ENCODE data around the gene HCN2. TPM values are rescaled to one million over a fixed set of nuclear protein-coding genes. Genes with fewer than 3 reads are reported as not detected.

The HCN2 gene
- total RNA-seq (2022; extraction: Qiagen RNA extraction), result 27.2 to 45.0 TPM (median 40.3 TPM) in 5 replicates

DNA sequence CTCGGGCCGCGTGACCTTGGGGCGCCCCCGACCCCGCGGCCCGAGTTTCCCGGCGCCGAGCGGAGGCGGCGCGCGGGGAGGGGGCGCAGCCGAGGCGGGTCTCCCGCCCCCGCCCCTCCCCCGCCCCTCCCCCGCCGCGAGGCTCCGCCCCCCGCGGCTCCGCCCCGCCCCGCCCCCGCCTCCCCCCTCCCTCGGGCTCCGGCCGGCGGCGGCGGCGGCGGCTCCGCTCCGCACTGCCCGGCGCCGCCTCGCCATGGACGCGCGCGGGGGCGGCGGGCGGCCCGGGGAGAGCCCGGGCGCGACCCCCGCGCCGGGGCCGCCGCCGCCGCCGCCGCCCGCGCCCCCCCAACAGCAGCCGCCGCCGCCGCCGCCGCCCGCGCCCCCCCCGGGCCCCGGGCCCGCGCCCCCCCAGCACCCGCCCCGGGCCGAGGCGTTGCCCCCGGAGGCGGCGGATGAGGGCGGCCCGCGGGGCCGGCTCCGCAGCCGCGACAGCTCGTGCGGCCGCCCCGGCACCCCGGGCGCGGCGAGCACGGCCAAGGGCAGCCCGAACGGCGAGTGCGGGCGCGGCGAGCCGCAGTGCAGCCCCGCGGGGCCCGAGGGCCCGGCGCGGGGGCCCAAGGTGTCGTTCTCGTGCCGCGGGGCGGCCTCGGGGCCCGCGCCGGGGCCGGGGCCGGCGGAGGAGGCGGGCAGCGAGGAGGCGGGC is at the start of gene HCN2:
TSS of gene HCN2 (plus strand) at position 189 of the 703 bp plus-strand sequence. CDS start at position 254, 65 bp downstream.

DNA sequence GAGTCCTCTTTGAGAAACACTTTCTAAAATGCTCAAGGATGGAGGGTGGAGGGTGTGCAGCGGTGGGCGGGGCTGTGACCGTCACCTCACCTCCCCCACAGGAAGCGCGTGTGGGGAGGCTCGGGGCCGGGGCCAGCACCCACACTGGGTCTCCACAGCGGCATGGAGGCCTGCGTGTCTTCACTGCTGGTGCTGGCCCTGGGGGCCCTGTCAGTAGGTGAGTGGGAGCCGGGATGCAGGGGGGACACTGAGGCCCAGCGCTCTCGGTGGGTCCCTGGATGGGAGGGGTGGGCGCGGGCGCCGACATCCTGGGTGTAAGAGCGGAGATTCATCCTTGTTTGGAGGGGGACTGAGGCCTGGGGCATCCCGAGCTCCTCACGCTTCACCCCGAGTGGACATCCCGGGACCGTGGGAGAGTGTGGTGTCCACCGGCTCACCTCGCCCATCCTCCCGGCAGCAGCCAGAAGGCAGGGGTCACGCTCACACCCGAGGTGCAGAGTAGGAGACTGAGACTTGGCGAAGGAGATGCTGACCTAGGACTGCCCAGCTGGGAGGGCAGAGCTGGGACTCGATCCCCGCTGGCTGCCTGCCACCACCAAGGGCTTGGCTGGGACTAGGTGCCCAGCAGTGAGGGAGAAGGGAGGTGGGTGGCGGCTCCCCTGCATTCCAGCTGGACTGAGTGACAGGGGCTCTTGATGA is 45.6 kb upstream of the HCN2 start, which contains the start of gene GZMM:
TSS of gene GZMM (plus strand) at position 144 of the 699 bp plus-strand sequence. CDS start at position 163, 19 bp downstream.

DNA sequence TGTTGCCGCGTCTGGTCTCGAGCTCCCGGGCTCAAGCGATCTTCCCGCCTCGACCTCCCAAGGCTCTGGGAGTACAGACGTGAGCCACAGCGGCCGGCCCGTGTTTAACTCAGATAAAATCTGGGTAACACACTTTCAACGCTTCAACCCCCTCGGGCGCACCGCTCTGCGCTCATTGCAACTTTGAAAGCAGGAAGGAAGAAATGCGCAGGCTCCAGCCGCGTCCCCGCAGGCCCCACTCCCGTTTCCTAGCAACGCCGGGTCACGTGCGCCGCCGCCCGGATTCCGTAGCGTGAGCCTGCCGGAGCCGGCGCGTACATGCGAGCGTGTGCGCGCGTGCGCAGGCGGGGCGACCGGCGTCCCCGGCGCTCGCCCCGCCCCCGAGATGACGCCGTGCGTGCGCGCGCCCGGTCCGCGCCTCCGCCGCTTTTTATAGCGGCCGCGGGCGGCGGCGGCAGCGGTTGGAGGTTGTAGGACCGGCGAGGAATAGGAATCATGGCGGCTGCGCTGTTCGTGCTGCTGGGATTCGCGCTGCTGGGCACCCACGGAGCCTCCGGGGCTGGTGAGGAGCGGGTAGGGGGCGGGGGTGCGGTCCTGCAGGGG is 17.4 kb upstream of the HCN2 start, which contains the start of gene BSG:
TSS of gene BSG (plus strand) at position 457 of the 603 bp plus-strand sequence. CDS start at position 496, 39 bp downstream.

DNA sequence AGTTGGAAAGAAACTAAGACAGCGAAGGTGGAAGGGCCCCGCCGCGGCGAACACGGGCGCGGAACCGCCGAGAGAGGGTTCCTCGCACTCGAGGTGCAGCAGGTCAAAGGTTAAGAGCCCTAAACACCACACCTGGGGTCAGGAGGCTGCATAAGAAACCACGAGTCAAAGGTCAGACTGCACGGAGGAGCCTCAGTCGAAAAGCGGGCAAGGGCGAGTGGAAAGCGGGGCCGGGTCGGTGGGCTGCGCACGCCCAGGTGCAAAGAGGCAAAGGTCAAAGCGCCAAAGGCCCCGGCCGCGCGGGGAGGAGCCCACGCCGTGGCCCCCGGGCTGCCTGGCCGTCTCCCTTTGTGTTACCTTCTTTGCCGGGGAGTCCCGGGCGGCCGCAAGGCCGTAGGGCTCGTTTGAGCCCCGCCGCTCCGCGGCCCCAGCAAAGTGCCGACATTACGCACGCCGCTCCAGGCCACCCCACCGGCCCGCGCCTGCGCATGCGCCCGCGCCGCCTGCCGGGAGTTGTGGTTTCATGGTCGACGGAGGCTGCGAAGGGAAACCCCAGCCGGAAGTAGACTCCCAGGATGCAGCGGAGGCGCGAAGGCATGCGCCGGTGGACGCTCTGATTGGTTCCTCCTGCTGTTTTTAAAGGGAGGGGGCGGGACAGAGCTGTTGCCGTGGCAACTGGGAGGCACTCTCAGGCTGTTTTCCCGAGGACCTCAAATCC is 43.5 kb downstream of the HCN2 start, which contains the start of gene POLRMT:
TSS of gene POLRMT (minus strand) at position 470 of the 718 bp plus-strand sequence. CDS start at position 445, 25 bp downstream.

DNA sequence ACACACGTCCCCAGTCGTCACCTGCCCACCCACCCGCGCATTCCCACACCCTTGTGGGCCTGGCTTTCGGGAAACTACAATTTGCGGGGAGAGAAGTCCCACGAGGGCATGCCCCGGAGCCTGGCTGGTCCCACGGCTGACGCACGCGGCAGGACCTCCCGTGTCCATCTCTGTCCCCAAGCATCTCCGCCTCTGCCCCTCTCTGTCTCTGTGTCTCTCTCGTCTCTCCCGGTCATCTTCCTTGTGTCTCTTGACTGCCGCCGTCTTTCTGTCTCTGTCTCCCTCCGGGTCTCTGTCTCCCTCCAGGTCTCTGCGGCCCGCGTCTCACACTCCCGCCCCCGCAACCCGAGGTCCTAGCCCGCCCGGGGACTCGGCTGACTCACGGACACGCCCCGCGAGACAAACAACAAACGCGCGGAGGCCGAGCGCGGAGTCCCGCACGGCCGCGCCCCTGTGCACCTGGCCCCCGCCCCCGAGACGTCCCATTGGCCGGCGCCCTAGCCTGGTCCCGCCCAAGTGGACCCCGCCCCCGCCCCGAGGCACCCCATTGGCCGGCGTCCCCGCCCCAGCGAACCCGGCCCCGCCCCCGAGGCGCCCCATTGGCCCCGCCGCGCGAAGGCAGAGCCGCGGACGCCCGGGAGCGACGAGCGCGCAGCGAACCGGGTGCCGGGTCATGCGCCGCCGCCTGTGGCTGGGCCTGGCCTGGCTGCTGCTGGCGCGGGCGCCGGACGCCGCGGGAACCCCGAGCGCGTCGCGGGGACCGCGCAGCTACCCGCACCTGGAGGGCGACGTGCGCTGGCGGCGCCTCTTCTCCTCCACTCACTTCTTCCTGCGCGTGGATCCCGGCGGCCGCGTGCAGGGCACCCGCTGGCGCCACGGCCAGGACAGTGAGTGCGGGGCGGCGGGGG is 49.8 kb downstream of the HCN2 start, which contains the start of gene FGF22:
TSS of gene FGF22 (plus strand) at position 627 of the 908 bp plus-strand sequence. CDS start at position 674, 47 bp downstream.

DNA sequence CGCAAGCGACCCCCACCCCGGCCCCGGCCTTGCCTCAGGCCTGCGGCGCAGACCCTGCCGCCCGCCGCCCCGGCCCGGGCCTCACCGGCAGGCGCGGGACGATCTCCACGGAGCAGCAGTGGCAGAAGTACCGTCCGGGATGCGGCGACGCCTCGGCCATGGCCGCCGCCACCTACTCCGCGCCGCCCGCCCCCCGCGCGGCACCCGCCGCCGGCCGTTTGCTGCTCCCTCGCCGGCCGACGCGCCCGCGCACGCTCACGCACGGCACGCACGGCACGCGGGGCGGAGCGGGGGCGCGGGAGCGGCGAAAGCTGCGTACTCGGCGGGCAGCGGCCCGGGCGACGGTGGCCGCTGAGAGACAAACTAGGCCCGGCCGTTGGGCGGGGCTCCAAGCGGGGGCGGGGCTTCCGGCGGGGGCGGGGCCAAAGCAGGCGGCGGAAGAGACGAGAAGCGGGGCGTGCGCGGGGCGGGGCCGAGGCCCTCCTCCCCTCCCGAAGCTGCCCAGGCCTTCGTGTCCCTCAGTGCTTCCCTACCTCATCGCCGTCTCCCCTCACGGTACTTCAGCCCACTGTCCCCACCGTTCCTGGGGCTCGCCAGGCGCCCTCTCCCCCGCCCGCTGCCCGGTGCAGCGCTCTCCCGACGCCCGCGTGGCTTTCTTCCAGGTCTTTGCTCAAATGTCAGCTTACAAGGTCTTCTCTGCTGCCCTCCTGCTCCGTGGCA is 73.4 kb downstream of the HCN2 start, which contains the start of gene RNF126:
TSS of gene RNF126 (minus strand) at position 253 of the 720 bp plus-strand sequence. CDS start at position 160, 93 bp downstream.

Other genes starting within 250 kb of the HCN2 start
- gene MIER2, start 245.1 kb upstream of the HCN2 start, total RNA-seq (2022; extraction: Qiagen RNA extraction), result 14.9 to 22.8 TPM (median 21.9 TPM) in 5 replicates
- 0.25 to 0.59 TPM (median 0.54 TPM) in 5 replicates for gene C2CD4C, start 180.7 kb upstream of the HCN2 start, total RNA-seq (2022; extraction: Qiagen RNA extraction)
- 0.52 to 1.4 TPM (median 1.1 TPM) in 5 replicates for gene SHC2, start 128.8 kb upstream of the HCN2 start, total RNA-seq (2022; extraction: Qiagen RNA extraction)
- gene MADCAM1, start 93.4 kb upstream of the HCN2 start, total RNA-seq (2022; extraction: Qiagen RNA extraction), result 0.23 to 0.39 TPM (median 0.33 TPM) in 5 replicates
- 8.1 to 17.5 TPM (median 17.2 TPM) in 5 replicates for gene TPGS1, start 82.4 kb upstream of the HCN2 start, total RNA-seq (2022; extraction: Qiagen RNA extraction)
- gene CDC34, start 58.1 kb upstream of the HCN2 start, total RNA-seq (2022; extraction: Qiagen RNA extraction), result 67.1 to 108 TPM (median 103 TPM) in 5 replicates
- 0.15 to 0.57 TPM (median 0.36 TPM) in 5 replicates for gene GZMM, start 45.8 kb upstream of the HCN2 start, total RNA-seq (2022; extraction: Qiagen RNA extraction)
- gene BSG, start 17.3 kb upstream of the HCN2 start, total RNA-seq (2022; extraction: Qiagen RNA extraction), result 715 to 760 TPM (median 743 TPM) in 5 replicates
- gene POLRMT, start 43.7 kb downstream of the HCN2 start, total RNA-seq (2022; extraction: Qiagen RNA extraction), result 68.3 to 100 TPM (median 97.9 TPM) in 5 replicates
- gene FGF22, start 50.0 kb downstream of the HCN2 start, total RNA-seq (2022; extraction: Qiagen RNA extraction), result 0.22 to 1.2 TPM (median 0.76 TPM) in 5 replicates
- gene RNF126, start 73.3 kb downstream of the HCN2 start, total RNA-seq (2022; extraction: Qiagen RNA extraction), result 45.1 to 75.9 TPM (median 71.8 TPM) in 5 replicates
- 153 to 212 TPM (median 193 TPM) in 5 replicates for gene FSTL3, start 86.5 kb downstream of the HCN2 start, total RNA-seq (2022; extraction: Qiagen RNA extraction)
- gene PRSS57, start 105.6 kb downstream of the HCN2 start, total RNA-seq (2022; extraction: Qiagen RNA extraction), result 0.13 TPM in 1 of 5 replicates, not detected in the others
- 11.5 to 17.8 TPM (median 15.2 TPM) in 5 replicates for gene PALM, start 119.1 kb downstream of the HCN2 start, total RNA-seq (2022; extraction: Qiagen RNA extraction)
- gene MISP, start 161.2 kb downstream of the HCN2 start, total RNA-seq (2022; extraction: Qiagen RNA extraction), result 76.4 to 104 TPM (median 97.4 TPM) in 5 replicates
- gene PTBP1, start 207.6 kb downstream of the HCN2 start, total RNA-seq (2022; extraction: Qiagen RNA extraction), result 212 to 223 TPM (median 220 TPM) in 5 replicates
- gene PLPPR3, start 232.1 kb downstream of the HCN2 start, total RNA-seq (2022; extraction: Qiagen RNA extraction), result 3.6 to 5.1 TPM (median 4.5 TPM) in 5 replicates
- gene AZU1, start 238.0 kb downstream of the HCN2 start, total RNA-seq (2022; extraction: Qiagen RNA extraction), result 0.21 to 0.54 TPM (median 0.25 TPM) in 5 replicates